Prostate gland (tissue), 2 donors: ENCODE results near the gene ATP8B2.

Source experiments
- POLR2A ChIP-seq: fragments of 450-650 bp; IDR thresholded peaks from one replicate; pipeline ENCODE4 v1.6.1; 2016; ENCODE audit warnings: antibody characterized with exemption, mild to moderate bottlenecking
- TF ChIP-seq, protein P1 (sequence below), 4 experiments: fragments of 200-600 bp in 2 of 4; fragments of 450-650 bp in 2 of 4; sonication (generic) in 2 of 4; IDR thresholded peaks; 1 replicate in 3 of 4; 2 replicates in 1 of 4; pipeline ENCODE4 v1.5.1; 2016 to 2019; ENCODE audit warnings: antibody characterized with exemption in 4 of 4, mild to moderate bottlenecking in 2 of 4, moderate library complexity in 2 of 4

DNA sequence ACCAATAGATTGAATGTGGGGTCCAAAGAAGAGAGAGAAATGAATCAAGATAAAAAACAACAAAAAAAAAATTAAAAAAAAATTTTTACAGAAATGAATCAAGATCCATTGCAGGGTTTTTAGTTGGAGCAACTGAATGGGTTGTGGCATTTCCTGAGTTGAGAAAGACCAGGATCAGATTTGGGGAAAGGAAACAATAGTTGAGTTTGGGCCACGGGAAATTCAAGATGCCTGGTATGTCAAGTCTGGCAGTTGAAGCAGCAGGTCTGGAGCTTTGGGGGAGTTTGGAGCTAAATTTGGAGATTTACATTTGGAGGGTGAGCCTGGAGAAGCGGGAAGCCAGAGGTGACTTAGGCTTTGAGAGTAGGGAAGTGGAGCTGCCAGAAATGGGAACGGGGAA is 22.6 kb downstream of the ATP8B2 start:
- TF ChIP-seq, protein P1, sequence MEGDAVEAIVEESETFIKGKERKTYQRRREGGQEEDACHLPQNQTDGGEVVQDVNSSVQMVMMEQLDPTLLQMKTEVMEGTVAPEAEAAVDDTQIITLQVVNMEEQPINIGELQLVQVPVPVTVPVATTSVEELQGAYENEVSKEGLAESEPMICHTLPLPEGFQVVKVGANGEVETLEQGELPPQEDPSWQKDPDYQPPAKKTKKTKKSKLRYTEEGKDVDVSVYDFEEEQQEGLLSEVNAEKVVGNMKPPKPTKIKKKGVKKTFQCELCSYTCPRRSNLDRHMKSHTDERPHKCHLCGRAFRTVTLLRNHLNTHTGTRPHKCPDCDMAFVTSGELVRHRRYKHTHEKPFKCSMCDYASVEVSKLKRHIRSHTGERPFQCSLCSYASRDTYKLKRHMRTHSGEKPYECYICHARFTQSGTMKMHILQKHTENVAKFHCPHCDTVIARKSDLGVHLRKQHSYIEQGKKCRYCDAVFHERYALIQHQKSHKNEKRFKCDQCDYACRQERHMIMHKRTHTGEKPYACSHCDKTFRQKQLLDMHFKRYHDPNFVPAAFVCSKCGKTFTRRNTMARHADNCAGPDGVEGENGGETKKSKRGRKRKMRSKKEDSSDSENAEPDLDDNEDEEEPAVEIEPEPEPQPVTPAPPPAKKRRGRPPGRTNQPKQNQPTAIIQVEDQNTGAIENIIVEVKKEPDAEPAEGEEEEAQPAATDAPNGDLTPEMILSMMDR (IDR thresholded peaks at IDR 0.05) = no peak
- TF ChIP-seq POLR2A = no peak
